NCI-H146 treated with DMSO at 0.1 percent for 48 hours (cell line): ENCODE data around the gene CTDP1.
"Not testable (repeated sequence)": the region's sequence is repeated elsewhere in the genome, so short reads cannot be mapped to it uniquely, and the experiment has no call there.

ENCODE experiments used
- DNase-seq: peaks from one replicate; lab custom pipeline; 2025; ENCODE audit not compliant: unreplicated experiment; lab: John Stamatoyannopoulos, UW

Gene CTDP1

GRCh38 chr18:79739440-79739778, 59.8 kb downstream of the CTDP1 start:
- DNase-seq = no peak

- DNase-seq = not testable (repeated sequence)
These were observed 60.4 kb downstream of the CTDP1 start for GRCh38 chr18:79740047-79740446.

- DNase-seq = no peak
These were observed 61.1 kb downstream of the CTDP1 start for GRCh38 chr18:79740521-79741361.

GRCh38 chr18:79741362-79741700, 61.7 kb downstream of the CTDP1 start:
- no peak for DNase-seq

- DNase-seq = no peak
These were observed 62.5 kb downstream of the CTDP1 start for GRCh38 chr18:79742076-79742475.

- no peak for DNase-seq
These were observed 65.0 kb downstream of the CTDP1 start for GRCh38 chr18:79744625-79745024.

- DNase-seq = no peak
These were observed 67.1 kb downstream of the CTDP1 start for GRCh38 chr18:79746730-79747129.

- no peak for DNase-seq
These were observed 67.7 kb downstream of the CTDP1 start for GRCh38 chr18:79747156-79747845.

- no peak for DNase-seq
These were observed 68.9 kb downstream of the CTDP1 start for GRCh38 chr18:79748321-79749180.

GRCh38 chr18:79749251-79750191, 69.9 kb downstream of the CTDP1 start:
- no peak for DNase-seq

GRCh38 chr18:79750980-79751571, 71.5 kb downstream of the CTDP1 start:
- DNase-seq = no peak

GRCh38 chr18:79751918-79752578, 72.4 kb downstream of the CTDP1 start:
- not testable (repeated sequence) for DNase-seq

- DNase-seq = not testable (repeated sequence)
These were observed 73.3 kb downstream of the CTDP1 start for GRCh38 chr18:79752946-79753345.

GRCh38 chr18:79753391-79753851, 73.8 kb downstream of the CTDP1 start:
- DNase-seq = no peak

GRCh38 chr18:79754022-79754761, 74.6 kb downstream of the CTDP1 start:
- no peak for DNase-seq

- no peak for DNase-seq
These were observed 75.3 kb downstream of the CTDP1 start for GRCh38 chr18:79754831-79755351.

GRCh38 chr18:79755496-79756142, 76.0 kb downstream of the CTDP1 start:
- DNase-seq = no peak

GRCh38 chr18:79756143-79756500, 76.5 kb downstream of the CTDP1 start:
- no peak for DNase-seq
